Lung (tissue), 12 donors: ENCODE measurements around the gene NGFR. TPM values are rescaled to one million over a fixed set of nuclear protein-coding genes. Genes with fewer than 3 reads are reported as not detected.
A peak's percentile ranks its signal among the peaks of the same experiment; 100 is the strongest.

Source experiments
- ATAC-seq: fragments of 200-7000 bp; cut with Tn5 transposase; one replicate; pipeline ENCODE4 v1.9.1; 2020; ENCODE audit warnings: moderate number of reproducible peaks; ENCODE audit not compliant: insufficient read depth, low FRiP score
- DNase-seq, 3 donors: peaks; one replicate each; pipeline ENCODE4 v3.0.0-alpha.2; 2013 to 2017
- H3K27ac ChIP-seq, 2 donors: one replicate each; pipeline ENCODE4 v1.5.1; 2013; ENCODE audit warnings: mild to moderate bottlenecking in 2 of 2, moderate library complexity in 2 of 2, control low read depth in 1 of 2, inconsistent platforms in 1 of 2, low read depth in 1 of 2, low read length in 1 of 2
- H3K27me3 ChIP-seq, 3 donors: one replicate each; pipeline ENCODE4 v1.5.1; 2013; ENCODE audit warnings: low read length in 2 of 3; ENCODE audit not compliant: control insufficient read depth in 3 of 3, insufficient read depth in 3 of 3
- H3K36me3 ChIP-seq, 4 donors: one replicate each; pipeline ENCODE4 v1.5.1; 2013; ENCODE audit warnings: low read length in 4 of 4, mild to moderate bottlenecking in 1 of 4, moderate library complexity in 1 of 4; ENCODE audit not compliant: control insufficient read depth in 4 of 4, insufficient read depth in 4 of 4
- H3K4me1 ChIP-seq, 5 donors: one replicate each; pipeline ENCODE4 v1.5.1; 2013; ENCODE audit warnings: low read length in 5 of 5, mild to moderate bottlenecking in 2 of 5, moderate library complexity in 1 of 5; ENCODE audit not compliant: control insufficient read depth in 5 of 5, insufficient read depth in 5 of 5
- H3K4me3 ChIP-seq: one replicate; pipeline ENCODE4 v1.5.1; 2013; ENCODE audit warnings: mild to moderate bottlenecking, control low read depth, moderate library complexity
- H3K9ac ChIP-seq, 2 donors: one replicate each; pipeline ENCODE4 v1.5.1; 2013; ENCODE audit warnings: low read length in 2 of 2, control low read depth in 1 of 2; ENCODE audit not compliant: insufficient read depth in 1 of 2
- H3K9me3 ChIP-seq, 4 donors: one replicate each; pipeline ENCODE4 v1.5.1; 2013; ENCODE audit warnings: low read length in 3 of 4, mild to moderate bottlenecking in 1 of 4, moderate library complexity in 1 of 4; ENCODE audit not compliant: control insufficient read depth in 4 of 4, insufficient read depth in 3 of 4
- WGBS, 2 donors: extraction: QIAGEN DNeasy Blood & Tissue Kit; methylation state at CpG; one replicate each; pipeline ENCODE4 v1.1.7; 2013; 5-methylcytosine and 5-hydroxymethylcytosine counted together
- polyA plus RNA-seq, 2 donors: library from polyadenylated mRNA; stranded (reverse); fragments of 200-250 nt; gene quantifications; one replicate each; pipeline ENCODE4 v1.2.1, GENCODE V29; 2013
- total RNA-seq, 2 donors: library from RNA; depleted of rRNA in 1 of 2; stranded (reverse); fragments of >200 nt in 1 of 2; gene quantifications; one replicate each; pipeline ENCODE4 v1.2.1, GENCODE V29; 2014 to 2021
- TF ChIP-seq, protein P1 (sequence below): IDR thresholded peaks from 2 replicates; pipeline ENCODE4 v1.5.1; 2012; ENCODE audit warnings: mild to moderate bottlenecking; ENCODE audit errors: control extremely low read depth, extremely low read depth
- donor health status: control.
- donor health status: control.
- donor health status: Bipolar disorder and iron deficiency.
- donor health status: healthy.
- donor health status: DM: yes; HTN: yes; CAD: no.

The NGFR gene
- total and polyA plus RNA-seq, 4 donors, result 1.3 to 4.9 (median 3.2) TPM

DNA sequence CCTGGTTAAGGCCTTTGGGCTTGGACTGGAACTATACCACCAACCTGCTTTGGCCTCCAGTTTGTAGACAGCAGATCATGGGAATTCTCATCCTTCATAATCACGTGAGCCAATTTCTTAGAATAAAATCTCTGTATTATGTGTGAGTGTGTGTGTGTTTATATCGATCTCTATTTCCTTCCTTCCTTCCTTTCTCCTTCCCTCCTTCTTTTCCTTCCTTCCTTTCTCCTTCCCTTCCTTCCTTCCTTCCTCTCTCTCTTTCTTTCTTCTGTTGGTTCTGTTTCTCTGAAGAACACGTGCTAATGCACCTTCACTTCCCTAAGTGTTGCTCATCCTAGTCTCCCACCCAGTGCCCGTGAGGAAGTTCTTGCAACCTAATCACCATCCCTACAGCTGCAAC, 44.9 kb upstream of the NGFR start:
- no peaks in the 10 kb centered on the region for H3K9me3 ChIP-seq
- ATAC-seq (no peak), DNase-seq (no peak)
- peaks cover 0 to 15% (median 2%) of the 10 kb centered on the region in 5 donors for H3K4me1 ChIP-seq
- H3K27ac ChIP-seq, result no peak overlapping the region
- H3K4me3 ChIP-seq, result no peak overlapping the region
- WGBS, 2 donors, result 35 to 63% methylated on average over 4 of the region's 4 CpGs
- TF ChIP-seq, protein P1, sequence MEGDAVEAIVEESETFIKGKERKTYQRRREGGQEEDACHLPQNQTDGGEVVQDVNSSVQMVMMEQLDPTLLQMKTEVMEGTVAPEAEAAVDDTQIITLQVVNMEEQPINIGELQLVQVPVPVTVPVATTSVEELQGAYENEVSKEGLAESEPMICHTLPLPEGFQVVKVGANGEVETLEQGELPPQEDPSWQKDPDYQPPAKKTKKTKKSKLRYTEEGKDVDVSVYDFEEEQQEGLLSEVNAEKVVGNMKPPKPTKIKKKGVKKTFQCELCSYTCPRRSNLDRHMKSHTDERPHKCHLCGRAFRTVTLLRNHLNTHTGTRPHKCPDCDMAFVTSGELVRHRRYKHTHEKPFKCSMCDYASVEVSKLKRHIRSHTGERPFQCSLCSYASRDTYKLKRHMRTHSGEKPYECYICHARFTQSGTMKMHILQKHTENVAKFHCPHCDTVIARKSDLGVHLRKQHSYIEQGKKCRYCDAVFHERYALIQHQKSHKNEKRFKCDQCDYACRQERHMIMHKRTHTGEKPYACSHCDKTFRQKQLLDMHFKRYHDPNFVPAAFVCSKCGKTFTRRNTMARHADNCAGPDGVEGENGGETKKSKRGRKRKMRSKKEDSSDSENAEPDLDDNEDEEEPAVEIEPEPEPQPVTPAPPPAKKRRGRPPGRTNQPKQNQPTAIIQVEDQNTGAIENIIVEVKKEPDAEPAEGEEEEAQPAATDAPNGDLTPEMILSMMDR, result no peak
- H3K36me3 ChIP-seq, result no peaks in the 10 kb centered on the region
- no peak overlapping the region for H3K9ac ChIP-seq
- no peaks in the 10 kb centered on the region for H3K27me3 ChIP-seq

GRCh38 chr17:49450735-49451134, 44.4 kb upstream of the NGFR start:
- H3K36me3 ChIP-seq, result no peaks in the 10 kb centered on the region
- DNase-seq (no peak), ATAC-seq (no peak)
- H3K4me1 ChIP-seq, result peaks cover 0 to 20% (median 2%) of the 10 kb centered on the region in 5 donors
- no peaks in the 10 kb centered on the region for H3K27me3 ChIP-seq
- no peaks in the 10 kb centered on the region for H3K9me3 ChIP-seq
- 32 to 67% methylated on average over 3 of the region's 3 CpGs for WGBS, 2 donors
- TF ChIP-seq, protein P1, result no peak
- H3K27ac ChIP-seq, result no peak overlapping the region
- H3K4me3 ChIP-seq, result no peak overlapping the region
- H3K9ac ChIP-seq, result no peak overlapping the region

GRCh38 chr17:49452201-49452600, 42.9 kb upstream of the NGFR start:
- Histone ChIP-seq H3K4me1 (peaks cover 0 to 29% (median 4%) of the 10 kb centered on the region in 5 donors), H3K9me3 (no peaks in the 10 kb centered on the region), H3K4me3 (no peak overlapping the region), H3K27ac (no peak overlapping the region), H3K36me3 (no peaks in the 10 kb centered on the region), H3K27me3 (no peaks in the 10 kb centered on the region), H3K9ac (no peak overlapping the region)
- ATAC-seq, result no peak
- DNase-seq, result peak in 1 of 3 donors; percentile 23
- TF ChIP-seq, protein P1, result no peak
- 43 to 53% methylated on average over 5 of the region's 5 CpGs for WGBS, 2 donors

DNA sequence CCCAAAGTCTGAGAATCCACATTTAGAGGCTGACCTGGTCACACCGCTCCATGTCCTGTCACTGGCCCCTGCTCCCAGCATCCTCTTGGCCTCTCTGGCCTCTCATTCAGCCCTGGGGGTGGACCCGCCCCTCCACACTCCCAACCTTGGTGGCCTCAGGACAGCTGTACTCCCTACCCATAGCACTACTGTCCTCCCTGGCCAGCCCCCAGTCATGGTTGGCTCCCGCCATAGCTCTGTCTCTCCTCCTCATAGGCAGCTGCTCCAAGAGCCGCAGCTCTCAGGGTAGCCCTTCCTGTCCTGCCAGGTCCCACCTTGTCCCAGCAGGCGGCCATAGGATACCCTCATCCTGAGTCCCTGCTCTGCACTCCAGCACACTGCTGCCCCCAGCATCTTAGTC, 42.4 kb upstream of the NGFR start:
- ATAC-seq (no peak), DNase-seq (no peak)
- Histone ChIP-seq H3K27ac (no peak overlapping the region), H3K4me3 (no peak overlapping the region), H3K36me3 (no peaks in the 10 kb centered on the region), H3K4me1 (peaks cover 0 to 27% (median 4%) of the 10 kb centered on the region in 5 donors), H3K9me3 (no peaks in the 10 kb centered on the region), H3K9ac (no peak overlapping the region), H3K27me3 (no peaks in the 10 kb centered on the region)
- WGBS, 2 donors, result 95 to 96% methylated on average over 5 of the region's 5 CpGs
- TF ChIP-seq, protein P1, result no peak
